PC-3 (cell line): ENCODE data around the gene PRSS36. TPM values are rescaled to one million over a fixed set of nuclear protein-coding genes. Genes with fewer than 3 reads are reported as not detected.

Experiments used
- ATAC-seq: fragments of 200-7000 bp; cut with Tn5 transposase; 2 replicates; pipeline ENCODE4 v1.9.1; 2020; ENCODE audit warnings: mild to moderate bottlenecking, moderate library complexity
- BruUV-seq: library from RNA; stranded (reverse); fragments of 400-500 nt; replicated peaks from 2 replicates; lab custom pipeline; 2021; lab: Mats Ljungman, UMichigan
- CTCF ChIA-PET: fragments of 300-600 bp; sonication (Branson Sonifier 250); formaldehyde crosslinking; loops from one replicate; lab custom pipeline; 2022; ENCODE audit warnings: antibody characterized with exemption; lab: Charles Lee
- POLR2A ChIA-PET: fragments of 300-600 bp; sonication (Branson Sonifier 250); formaldehyde crosslinking; loops from one replicate; lab custom pipeline; 2022; ENCODE audit warnings: antibody characterized with exemption; ENCODE audit not compliant: unreplicated experiment; lab: Charles Lee
- DNase-seq: peaks from one replicate; pipeline ENCODE4 v3.0.0-alpha.2; 2015
- H2AFZ ChIP-seq: fragments of 300-600 bp; sonication (generic); 2 replicates; pipeline ENCODE4 v1.6.0; 2016; ENCODE audit warnings: antibody characterized with exemption, low read length
- H3F3A ChIP-seq: fragments of 300-600 bp; sonication (generic); one replicate; pipeline ENCODE4 v1.6.0; 2017; ENCODE audit warnings: antibody characterized with exemption, low read length, control low read depth, mild to moderate bottlenecking; ENCODE audit not compliant: unreplicated experiment
- H3K27ac ChIP-seq: fragments of 300-600 bp; sonication (generic); 2 replicates; pipeline ENCODE4 v1.5.1; 2016; ENCODE audit warnings: mild to moderate bottlenecking, low read length
- H3K27me3 ChIP-seq: fragments of 300-600 bp; sonication (generic); 2 replicates; pipeline ENCODE4 v1.6.1; 2016; ENCODE audit warnings: low read length, mixed read lengths
- H3K36me3 ChIP-seq: fragments of 300-600 bp; sonication (generic); 2 replicates; pipeline ENCODE4 v1.6.1; 2016; ENCODE audit warnings: low read depth, mixed run types, low read length, mixed read lengths
- H3K4me1 ChIP-seq: fragments of 300-600 bp; sonication (generic); 2 replicates; pipeline ENCODE4 v1.5.1; 2016; ENCODE audit warnings: low read length; ENCODE audit not compliant: insufficient read depth
- H3K4me2 ChIP-seq: fragments of 300-600 bp; sonication (generic); 2 replicates; pipeline ENCODE4 v1.6.0; 2016; ENCODE audit warnings: low read length
- H3K4me3 ChIP-seq: fragments of 300-600 bp; sonication (generic); 2 replicates; pipeline ENCODE4 v1.5.1; 2016; ENCODE audit warnings: mild to moderate bottlenecking, low read length, mixed read lengths
- H3K79me2 ChIP-seq: fragments of 300-600 bp; sonication (generic); 2 replicates; pipeline ENCODE4 v1.6.1; 2017; ENCODE audit warnings: low read length, mixed read lengths
- H3K9ac ChIP-seq: fragments of 300-600 bp; sonication (generic); 2 replicates; pipeline ENCODE4 v1.6.0; 2016; ENCODE audit warnings: mild to moderate bottlenecking, low read length
- H3K9me2 ChIP-seq: fragments of 300-600 bp; sonication (generic); replicated peaks from 2 replicates; pipeline ENCODE4 v1.6.1; 2016; ENCODE audit warnings: mixed run types, low read length, mixed read lengths
- H3K9me3 ChIP-seq: fragments of 300-600 bp; sonication (generic); 2 replicates; pipeline ENCODE4 v1.6.1; 2016; ENCODE audit warnings: low read length, mixed read lengths
- H4K20me1 ChIP-seq: fragments of 300-600 bp; sonication (generic); 2 replicates; pipeline ENCODE4 v1.6.1; 2016; ENCODE audit warnings: low read length, mixed read lengths
- CTCF ChIP-seq: fragments of 300-600 bp; sonication (generic); conservative IDR thresholded peaks from 2 replicates; pipeline ENCODE4 v1.5.1; 2017; ENCODE audit warnings: antibody characterized with exemption, low read depth, mild to moderate bottlenecking, low read length
- EZH2 ChIP-seq: fragments of 300-600 bp; sonication (generic); IDR thresholded peaks from one replicate; pipeline ENCODE4 v1.6.1; 2017; ENCODE audit warnings: antibody characterized with exemption, mild to moderate bottlenecking, low read length; ENCODE audit not compliant: unreplicated experiment
- EZH2phosphoT487 ChIP-seq: fragments of 300-600 bp; sonication (generic); IDR thresholded peaks from 2 replicates; pipeline ENCODE4 v1.6.1; 2018; ENCODE audit warnings: mild to moderate bottlenecking, antibody characterized with exemption, low read length, borderline replicate concordance
- intact Hi-C: fragments of 100-400 bp; cut with micrococcal nuclease; formaldehyde crosslinking; loops from 2 replicates; pipeline ENCODE4 v1.9.0; 2023
- total RNA-seq: library from RNA; depleted of rRNA; stranded (reverse); fragments of >200 nt; gene quantifications from 2 replicates; pipeline ENCODE4 v1.2.3, GENCODE V29; 2014

PRSS36 gene
- total RNA-seq, 1 experiment from 2014 or later, result 0.51 TPM

- no peak overlapping the region for H3K4me3 ChIP-seq
- intact Hi-C loops, result no loop called here
- CTCF ChIA-PET, result no interaction called here
- peaks cover 15% of the 10 kb centered on the region for H3K79me2 ChIP-seq
- POLR2A ChIA-PET, result no interaction called here
- ATAC-seq (no peak), DNase-seq (no peak)
- H3K4me2 ChIP-seq, result peak overlapping the region; percentile 88; the same call in 1 of the 2 replicates
- no peaks in the 10 kb centered on the region for H3K27me3 ChIP-seq
- H3K4me1 ChIP-seq, result peaks cover 23% of the 10 kb centered on the region
- H3K9me2 ChIP-seq, result no peaks in the 10 kb centered on the region
- H2AFZ ChIP-seq, result no peak overlapping the region
- H4K20me1 ChIP-seq, result no peaks in the 10 kb centered on the region
- H3K36me3 ChIP-seq, result peaks cover 9% of the 10 kb centered on the region; the same call in 1 of the 2 replicates
- no peak overlapping the region for H3K27ac ChIP-seq
- no peaks in the 10 kb centered on the region for H3F3A ChIP-seq
- no peak for TF ChIP-seq EZH2phosphoT487
- no peak for TF ChIP-seq CTCF
- TF ChIP-seq EZH2, result no peak
- no peaks in the 10 kb centered on the region for H3K9me3 ChIP-seq
- no TSS peak for BruUV-seq
- H3K9ac ChIP-seq, result no peak overlapping the region
Observed at GRCh38 chr16:31109622-31110021, 40.2 kb downstream of the PRSS36 start.

DNA sequence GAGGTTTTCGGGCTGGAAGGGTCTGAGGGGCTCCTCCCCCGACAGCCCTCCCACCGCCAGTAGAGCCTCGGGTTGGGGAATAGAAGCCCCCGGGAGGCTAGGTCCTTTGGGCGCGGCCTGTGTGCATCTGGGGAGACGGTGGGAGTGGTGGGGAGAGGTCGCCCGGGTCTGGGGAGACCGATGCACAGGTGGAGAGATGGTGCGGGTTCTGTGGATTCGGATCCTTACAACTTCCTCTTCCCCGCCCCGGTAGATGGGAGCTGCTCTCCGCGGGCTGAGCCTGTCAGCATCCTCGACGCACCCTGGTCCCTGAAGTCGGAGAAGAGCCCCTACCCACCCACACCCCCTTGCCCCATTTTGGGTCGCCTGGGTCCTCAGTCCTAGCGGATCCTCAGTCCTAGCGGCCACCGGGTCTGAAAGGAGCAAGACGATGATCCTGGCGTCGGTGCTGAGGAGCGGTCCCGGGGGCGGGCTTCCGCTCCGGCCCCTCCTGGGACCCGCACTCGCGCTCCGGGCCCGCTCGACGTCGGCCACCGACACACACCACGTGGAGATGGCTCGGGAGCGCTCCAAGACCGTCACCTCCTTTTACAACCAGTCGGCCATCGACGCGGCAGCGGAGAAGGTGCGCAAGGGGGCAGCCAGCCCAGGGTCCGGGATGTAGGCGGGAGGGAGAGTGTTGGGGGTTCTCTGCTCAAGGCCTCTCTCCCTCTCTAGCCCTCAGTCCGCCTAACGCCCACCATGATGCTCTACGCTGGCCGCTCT lies 40.9 kb downstream of the PRSS36 start:
- TSS peak; percentile 37 for BruUV-seq
- H3K9me2 ChIP-seq, result no peaks in the 10 kb centered on the region
- no peak for ATAC-seq
- H3K9me3 ChIP-seq, result no peaks in the 10 kb centered on the region
- ChIA-PET POLR2A (no interaction called here), CTCF (no interaction called here)
- peak overlapping the region; percentile 88 for H3K4me2 ChIP-seq
- peaks cover 23% of the 10 kb centered on the region for H3K4me1 ChIP-seq
- no peaks in the 10 kb centered on the region for H3K27me3 ChIP-seq
- H4K20me1 ChIP-seq, result no peaks in the 10 kb centered on the region
- H3K79me2 ChIP-seq, result peaks cover 15% of the 10 kb centered on the region
- peak overlapping the region; percentile 86 for H3K9ac ChIP-seq
- H2AFZ ChIP-seq, result peak overlapping the region; percentile 93; the same call in 1 of the 2 replicates
- no peak for TF ChIP-seq CTCF
- peaks cover 9% of the 10 kb centered on the region; the same call in 1 of the 2 replicates for H3K36me3 ChIP-seq
- no peak overlapping the region for H3K27ac ChIP-seq
- DNase-seq, result no peak
- H3K4me3 ChIP-seq, result peak overlapping the region; percentile 86
- intact Hi-C loops, result no loop called here
- H3F3A ChIP-seq, result no peaks in the 10 kb centered on the region
